Embryonic facial prominence (tissue), 1 donor: ENCODE data around the gene MYH16.
"Not testable (repeated sequence)": the region's sequence is repeated elsewhere in the genome, so short reads cannot be mapped to it uniquely, and the experiment has no call there.

Experiments used
- DNase-seq: peaks from one replicate; pipeline ENCODE4 v3.0.0-alpha.2; 2016; ENCODE audit errors: extremely low spot score

The MYH16 gene

GRCh38 chr7:99355098-99355497, 82.5 kb downstream of the MYH16 start:
- no peak for DNase-seq

GRCh38 chr7:99357701-99358490, 85.3 kb downstream of the MYH16 start:
- no peak for DNase-seq

DNA sequence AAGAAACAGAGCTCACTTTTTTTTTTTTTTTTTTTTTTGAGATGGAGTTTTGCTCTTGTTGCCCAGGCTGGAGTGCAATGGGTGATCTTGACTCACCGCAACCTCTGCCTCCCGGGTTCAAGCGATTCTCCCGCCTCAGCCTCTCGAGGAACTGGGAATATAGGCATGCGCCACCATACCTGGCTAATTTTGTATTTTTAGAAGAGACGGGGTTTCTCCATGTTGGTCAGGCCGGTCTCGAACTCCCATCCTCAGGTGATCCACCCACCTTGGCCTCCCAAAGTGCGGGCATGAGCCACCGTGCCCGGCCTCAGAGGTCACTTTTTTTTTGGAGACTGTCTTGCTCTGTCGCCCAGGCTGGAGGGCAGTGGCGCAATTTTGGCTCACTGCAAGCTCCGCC, 85.9 kb downstream of the MYH16 start:
- DNase-seq = not testable (repeated sequence)

DNA sequence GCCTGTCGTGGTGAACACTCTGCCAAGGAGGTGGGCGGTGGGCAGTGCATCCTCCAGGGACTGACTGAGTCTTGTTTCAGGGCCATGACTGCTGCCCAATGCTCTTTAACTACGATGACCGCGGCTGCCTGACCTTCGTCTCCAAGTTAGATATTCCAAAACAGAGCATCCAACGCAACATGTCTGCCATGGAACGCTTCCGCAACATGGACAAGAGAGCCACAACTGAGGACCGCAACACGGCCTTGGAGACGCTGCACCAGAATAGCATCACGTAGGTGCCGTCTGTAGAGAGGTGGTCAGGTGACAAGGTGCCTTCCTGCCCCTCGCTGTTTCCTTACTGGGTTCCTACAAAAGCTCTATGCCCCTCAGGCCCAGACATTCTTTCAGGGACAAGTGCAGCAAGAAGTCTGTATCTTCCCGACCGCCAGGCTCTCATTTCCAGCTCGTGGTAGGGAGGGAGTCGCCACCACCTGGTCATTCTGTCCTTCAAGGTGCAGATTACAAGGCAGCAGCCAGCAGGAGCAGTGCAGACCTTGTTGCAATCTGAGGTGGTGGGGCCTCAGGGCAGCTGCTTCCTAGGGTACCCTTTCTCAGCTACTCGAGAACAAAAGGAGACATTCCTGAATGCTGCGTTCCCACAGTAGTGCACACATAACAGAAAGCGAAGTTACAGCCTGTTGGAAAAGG, 87.0 kb downstream of the MYH16 start:
- DNase-seq = no peak
